ENCODE results near the gene HSD17B2.
"Not testable (repeated sequence)": the region's sequence is repeated elsewhere in the genome, so short reads cannot be mapped to it uniquely, and the experiment has no call there.

The HSD17B2 gene, protein sequence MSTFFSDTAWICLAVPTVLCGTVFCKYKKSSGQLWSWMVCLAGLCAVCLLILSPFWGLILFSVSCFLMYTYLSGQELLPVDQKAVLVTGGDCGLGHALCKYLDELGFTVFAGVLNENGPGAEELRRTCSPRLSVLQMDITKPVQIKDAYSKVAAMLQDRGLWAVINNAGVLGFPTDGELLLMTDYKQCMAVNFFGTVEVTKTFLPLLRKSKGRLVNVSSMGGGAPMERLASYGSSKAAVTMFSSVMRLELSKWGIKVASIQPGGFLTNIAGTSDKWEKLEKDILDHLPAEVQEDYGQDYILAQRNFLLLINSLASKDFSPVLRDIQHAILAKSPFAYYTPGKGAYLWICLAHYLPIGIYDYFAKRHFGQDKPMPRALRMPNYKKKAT

DNA sequence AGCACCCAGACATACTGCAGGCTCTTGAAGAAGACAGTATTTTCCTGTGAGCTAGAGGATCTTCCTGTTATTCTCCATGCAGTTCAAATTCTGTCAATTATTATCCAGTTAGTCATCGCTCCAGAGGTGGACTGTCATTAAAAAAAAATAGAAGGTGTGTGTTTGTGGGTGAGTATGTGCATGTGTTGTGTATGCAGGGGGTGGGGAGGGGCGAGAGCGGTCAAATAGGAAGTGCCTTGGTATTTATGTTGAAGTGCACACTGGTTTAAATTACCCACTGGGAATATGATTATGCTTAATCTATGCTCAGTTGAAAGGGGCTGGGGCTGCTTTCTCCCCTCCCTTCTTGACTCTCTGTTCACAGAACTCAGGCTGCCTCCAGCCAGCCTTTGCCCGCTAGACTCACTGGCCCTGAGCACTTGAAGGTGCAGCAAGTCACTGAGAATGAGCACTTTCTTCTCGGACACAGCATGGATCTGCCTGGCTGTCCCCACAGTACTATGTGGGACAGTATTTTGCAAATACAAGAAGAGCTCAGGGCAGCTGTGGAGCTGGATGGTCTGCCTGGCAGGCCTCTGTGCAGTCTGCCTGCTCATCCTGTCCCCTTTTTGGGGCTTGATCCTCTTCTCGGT lies at the start of gene HSD17B2:
TSS of gene HSD17B2 (plus strand) at position 273 of the 632 bp plus-strand sequence. CDS start at position 445, 172 bp downstream.
- peak; percentile 73 for DNase-seq (ENCODE audit: low spot score)

DNA sequence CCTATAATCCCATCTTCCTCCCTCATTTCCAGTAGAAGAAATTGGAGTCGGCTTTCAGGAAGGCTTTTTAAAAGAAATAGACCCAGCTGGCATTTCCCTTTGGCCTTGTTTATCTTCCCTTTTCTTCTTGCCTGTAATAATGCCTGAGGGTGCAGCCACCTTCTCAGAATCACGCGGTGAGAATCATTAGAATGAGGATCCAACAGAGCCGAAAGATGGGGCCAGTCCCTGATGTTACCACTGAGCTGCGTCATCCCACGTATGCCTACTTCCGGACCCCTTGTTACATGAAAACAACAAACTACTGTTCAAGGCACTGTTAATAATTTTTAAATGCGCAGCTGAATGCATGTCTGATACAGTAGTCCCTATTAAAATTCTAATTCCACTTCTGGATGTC lies 47.9 kb upstream of the HSD17B2 start:
- DNase-seq (ENCODE audit: low spot score) = no peak

DNA sequence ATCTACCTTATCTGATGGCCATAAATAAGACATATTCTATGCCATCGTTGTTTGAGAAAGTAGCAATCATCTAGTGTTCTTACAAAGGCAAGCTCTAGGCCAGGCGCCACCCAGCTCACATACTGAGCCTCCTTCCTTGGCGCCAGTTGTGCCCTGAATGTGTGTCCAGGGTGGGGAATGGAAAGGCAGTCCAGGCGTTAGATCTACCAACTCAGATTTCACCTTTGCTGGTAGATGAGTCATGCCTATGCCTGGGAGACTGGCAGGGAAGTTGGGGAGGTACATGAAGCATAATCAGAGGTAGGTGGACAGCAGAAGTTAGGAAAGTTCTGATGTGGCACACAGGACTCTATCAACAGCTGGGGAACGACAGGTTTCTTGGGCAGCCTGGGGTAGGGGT lies 47.3 kb upstream of the HSD17B2 start:
- DNase-seq (ENCODE audit: low spot score) = no peak

DNA sequence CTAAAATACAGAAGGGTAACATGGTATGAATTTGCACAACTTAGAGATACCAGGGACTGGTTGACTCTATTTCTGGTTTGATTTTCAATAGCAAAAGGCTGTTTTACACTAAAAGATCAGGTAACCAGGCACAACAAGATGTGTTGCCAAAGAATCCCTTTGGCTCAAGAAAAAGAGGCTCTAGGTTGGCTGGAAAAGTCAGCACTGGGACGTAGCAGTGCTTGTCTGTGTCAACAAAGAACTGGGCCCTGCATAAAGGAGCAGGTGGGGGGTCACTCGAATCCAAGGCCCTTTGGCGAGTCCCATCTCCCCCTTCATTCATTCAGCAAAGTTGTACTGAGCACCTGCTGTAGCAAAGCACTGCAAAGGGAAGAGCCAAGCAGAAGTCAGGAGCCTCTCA lies 42.2 kb upstream of the HSD17B2 start:
- DNase-seq (ENCODE audit: low spot score) = no peak

DNA sequence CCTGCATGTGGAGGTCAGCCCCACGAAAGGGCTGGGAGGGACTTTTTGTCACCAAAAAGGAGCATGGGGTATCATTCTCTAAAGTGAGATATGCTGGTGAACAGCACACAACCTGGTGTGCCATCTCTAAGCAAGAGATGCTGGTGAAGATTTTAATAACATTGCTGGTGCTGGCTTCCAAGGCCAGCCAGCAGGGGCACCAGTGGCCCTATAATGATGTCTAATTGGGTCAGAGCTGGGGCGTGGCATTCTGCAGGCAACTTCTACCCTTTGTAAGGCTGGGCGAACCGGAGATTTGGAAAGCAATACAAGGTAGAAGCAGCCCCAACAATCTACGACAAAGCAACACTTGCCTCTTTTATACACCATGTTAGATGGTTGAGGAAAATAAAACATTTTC lies 40.6 kb upstream of the HSD17B2 start:
- DNase-seq (ENCODE audit: low spot score) = no peak

DNA sequence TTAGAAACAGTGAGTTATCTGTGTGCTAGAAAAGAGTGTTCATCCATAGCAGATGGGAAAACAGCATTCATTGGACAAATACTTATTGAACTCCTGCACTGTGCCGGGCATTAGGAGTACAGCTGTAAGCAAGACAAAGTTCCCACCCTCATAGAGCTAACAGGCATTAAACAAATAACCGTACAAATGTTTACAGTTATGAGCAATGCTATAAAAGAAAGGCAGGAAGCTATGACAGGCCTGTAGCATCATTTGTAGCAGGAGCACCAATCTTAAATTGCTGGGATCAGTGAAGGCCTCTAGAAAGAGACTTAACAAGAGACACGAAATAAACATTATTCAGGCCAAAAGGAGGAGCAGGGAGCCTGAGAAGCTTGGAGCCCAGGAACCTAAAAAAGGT lies 39.4 kb upstream of the HSD17B2 start:
- peak; percentile 82 for DNase-seq (ENCODE audit: low spot score)

DNA sequence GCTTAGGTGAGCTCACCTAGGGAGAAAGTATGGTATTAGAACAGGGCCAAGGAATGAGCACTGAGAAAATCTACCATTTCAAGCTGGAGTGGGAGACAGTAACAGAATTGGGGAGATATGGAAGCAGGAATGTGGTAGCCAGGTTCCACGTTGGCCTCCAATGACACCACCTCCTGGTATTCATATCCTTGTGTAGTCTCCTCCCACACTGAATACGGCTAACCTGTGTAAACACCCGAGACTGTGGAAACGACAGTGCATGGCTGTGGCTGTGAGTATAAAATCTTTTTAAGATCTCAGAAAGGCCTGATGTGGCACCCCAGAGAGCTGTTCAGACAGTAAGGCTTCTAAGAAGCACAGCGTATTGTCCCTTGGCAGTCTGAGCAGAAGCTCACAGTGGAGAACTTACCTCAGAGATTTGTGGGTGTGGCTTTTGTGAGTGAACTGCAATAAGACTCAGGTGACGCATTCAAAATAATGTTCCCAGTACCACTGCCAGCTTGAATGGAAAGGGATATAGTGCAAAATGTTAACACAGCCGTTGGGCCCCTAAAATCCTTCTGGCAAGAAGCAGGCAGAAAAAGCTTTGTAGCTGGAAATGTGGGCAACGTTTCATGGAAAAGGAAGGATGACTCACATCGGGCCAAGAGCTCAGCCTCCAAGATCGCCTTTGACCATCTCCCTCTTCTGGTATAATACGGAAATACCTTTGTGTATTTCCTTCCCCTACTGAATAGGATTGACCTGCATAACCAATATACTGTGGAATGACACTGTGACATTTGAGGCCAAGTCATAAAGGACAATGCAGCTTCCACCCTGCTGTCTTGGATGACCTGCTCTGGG lies 38.2 kb upstream of the HSD17B2 start:
- peak; percentile 86 for DNase-seq (ENCODE audit: low spot score)

DNA sequence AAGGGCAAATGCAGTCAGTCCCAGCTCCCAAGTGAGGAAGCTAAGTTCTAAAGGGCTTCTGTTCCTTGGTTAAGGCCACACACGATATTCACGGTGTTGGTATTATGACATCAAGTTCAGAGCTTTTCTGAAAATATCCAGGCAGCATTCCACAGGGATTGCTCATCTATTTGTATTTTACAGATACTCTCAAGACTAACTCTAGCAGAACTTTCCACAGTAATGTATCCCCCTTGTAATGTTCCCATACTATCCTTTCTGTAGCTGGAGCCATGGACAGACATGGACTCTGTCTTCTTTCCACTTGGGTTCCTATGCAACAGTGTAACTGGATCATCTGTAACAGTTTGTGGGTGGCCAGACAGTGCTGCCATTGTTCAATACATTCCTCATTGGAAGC lies 37.3 kb upstream of the HSD17B2 start:
- DNase-seq (ENCODE audit: low spot score) = peak; percentile 51

DNA sequence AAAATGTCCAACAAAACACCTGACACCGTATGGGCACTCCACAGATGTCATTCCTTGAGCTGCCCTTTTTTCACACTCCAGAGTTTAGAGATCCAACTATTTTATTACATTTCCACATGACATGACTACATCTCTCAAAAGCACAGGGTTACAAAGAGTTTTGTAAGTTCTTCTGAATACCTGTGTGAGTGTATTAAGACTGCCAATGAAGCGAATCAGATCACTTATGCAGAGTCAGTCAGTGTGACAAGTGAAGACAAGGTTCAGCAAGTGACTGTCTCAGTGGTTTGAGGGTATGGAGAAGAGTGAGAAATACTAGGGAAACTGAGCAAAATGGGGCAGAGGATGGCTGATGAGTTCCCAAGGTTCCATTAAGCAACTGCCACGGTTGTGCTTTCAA lies 32.2 kb upstream of the HSD17B2 start:
- DNase-seq (ENCODE audit: low spot score) = no peak

DNA sequence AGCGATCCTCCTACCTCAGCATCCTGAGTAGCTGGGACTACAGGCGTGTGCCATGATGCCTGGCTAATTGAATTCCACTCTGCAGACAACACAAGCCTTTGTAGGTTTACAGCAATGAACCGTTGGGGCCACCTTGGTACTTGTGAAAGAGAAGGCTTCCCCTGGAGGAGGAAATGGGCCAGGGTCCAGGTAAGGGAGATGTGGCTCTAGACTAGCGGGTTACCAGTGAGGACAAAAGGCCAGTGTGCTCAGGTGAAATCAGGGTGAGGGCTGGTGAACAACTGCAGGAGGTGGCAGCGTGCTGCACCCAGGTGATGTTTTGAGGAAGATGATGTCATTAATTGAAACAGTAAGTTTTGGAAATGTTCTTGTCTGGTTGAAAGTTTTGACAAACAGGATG lies 30.5 kb upstream of the HSD17B2 start:
- DNase-seq (ENCODE audit: low spot score) = no peak

DNA sequence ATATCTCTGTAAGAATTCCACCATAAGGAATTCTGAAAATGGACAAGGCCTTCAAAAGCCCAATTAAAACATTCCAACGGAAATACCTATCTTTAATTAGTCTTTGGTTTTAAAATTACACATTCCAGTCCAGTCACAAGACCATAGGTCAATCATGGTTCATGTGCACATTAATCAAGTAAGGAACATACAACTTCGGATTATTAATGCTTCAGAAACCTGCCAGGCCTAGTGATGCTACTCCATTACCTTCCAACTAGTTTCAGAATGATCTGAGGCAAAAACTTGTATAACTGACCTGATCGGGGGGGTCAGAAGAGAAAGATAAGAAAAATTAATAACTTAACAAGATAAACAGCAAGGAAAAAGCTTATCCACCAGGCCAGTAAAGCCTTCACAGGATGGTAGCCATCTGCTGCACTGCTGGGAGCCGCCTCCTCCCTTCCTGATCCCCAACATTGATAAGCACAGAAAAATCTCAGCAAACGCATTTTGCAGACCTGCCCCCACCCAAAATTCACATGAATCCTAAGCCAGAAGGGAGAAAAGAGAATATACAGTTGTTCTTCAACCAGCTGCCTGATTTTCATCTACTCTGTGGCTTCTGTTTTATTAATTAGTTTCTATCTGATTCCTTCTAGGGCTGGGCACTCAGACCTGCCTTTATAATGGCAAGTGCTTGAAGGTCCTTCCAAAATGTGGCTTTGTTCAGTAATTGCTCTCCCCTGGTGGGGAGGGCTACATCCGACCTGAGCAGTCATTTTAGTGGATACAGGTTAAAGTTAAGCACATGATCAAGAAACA lies 29.8 kb upstream of the HSD17B2 start:
- DNase-seq (ENCODE audit: low spot score) = no peak

DNA sequence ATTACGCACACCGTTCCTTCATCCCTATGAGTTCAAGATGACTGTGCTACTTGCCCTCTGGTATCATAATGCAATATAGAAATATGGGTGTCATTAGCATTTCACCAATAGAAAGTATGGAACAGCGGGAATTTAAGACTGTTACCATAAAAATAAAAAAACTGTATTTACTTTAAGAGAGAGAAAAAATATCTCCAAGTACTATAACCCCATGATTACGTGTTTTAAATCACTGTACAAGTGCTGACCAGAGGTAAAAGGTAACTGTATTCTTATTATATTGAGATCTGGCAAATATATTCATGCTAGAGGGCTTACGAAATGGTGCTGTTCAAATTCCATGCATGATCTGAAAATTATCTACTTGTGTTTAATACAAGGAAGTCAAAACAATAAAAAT lies 29.0 kb upstream of the HSD17B2 start:
- DNase-seq (ENCODE audit: low spot score) = no peak

DNA sequence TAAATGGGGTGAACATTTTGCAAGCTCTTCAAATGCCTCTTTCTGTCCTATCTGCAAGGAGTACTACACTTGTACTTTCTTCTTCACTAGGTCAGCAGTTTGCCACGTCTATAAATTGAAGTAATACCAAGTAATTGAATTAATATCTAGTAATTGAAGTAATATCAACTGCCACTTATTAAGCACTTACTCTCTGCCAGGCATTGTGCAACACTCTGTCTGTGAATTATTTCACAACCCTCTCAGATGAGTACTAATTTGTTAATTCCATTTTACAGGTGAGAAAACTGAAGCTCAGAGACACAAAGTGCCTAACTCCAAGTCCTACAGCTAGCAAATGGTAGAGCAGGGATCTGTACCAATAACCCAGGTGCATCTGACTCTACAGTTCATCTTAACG lies 27.9 kb upstream of the HSD17B2 start:
- DNase-seq (ENCODE audit: low spot score) = no peak

DNA sequence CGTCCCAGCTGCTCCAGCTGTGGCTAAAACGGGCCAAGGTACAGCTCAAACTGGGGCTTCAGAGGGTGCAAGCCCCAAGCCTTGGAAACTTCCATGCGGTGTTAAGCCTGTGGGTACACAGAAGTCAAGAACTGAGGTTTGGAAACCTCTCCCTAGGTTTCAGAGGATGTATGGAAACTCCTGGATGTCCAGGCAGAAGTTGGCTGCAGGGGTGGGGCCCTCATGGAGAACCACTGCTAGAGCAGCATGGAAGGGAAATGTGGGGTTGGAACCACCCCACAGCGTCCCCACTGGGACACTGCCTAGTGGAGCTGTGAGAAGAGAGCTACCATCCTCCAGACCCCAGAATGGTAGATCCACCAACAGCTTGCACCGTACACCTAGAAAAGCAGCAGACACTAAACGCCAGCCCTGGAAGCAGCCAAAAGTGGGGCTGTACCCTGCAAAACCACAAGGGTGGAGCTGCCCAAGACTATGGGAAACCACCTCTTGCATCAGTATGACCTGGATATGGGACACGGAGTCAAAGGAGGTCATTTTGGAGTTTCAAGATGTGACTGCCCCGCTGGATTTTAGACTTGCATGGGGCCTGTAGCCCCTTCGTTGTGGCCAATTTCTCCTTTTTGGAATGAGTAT lies 26.0 kb upstream of the HSD17B2 start:
- no peak for DNase-seq (ENCODE audit: low spot score)

DNA sequence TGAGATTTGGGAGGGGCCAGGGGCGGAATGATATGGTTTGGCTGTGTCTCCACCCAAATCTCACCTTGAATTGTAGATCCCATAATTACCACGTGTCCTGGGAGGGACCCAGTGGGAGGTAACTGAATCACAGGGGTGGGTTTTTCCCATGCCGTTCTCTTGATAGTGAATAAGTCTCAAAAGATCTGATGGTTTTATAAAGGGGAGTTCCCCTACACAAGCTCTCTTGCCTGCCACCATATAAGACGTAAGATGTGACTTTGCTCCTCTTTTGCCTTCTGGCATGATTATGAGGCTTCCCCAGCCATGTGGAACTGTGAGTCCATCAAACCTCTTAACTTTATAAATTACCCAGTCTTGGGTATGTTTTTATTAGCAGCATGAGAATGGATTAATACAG lies 25.3 kb upstream of the HSD17B2 start:
- DNase-seq (ENCODE audit: low spot score) = not testable (repeated sequence)

DNA sequence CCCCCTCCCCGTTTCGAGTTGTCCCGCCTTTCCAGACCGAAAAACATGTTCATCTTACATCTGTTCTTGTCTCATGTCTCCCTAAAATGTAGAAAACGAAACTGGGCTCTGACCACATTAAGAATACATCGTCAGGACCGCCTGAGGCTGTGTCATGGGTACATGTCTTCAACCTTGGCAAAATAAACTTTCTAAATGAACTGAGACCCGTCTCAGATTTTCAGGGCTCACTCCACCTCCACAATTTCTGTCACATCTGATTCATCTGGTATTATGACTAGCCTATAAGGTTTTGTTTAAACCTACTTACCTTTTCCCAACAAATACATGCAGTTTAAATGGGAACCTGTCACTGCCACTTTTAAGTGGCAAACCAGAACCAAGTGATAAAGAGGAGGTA lies 24.4 kb upstream of the HSD17B2 start:
- DNase-seq (ENCODE audit: low spot score) = no peak

DNA sequence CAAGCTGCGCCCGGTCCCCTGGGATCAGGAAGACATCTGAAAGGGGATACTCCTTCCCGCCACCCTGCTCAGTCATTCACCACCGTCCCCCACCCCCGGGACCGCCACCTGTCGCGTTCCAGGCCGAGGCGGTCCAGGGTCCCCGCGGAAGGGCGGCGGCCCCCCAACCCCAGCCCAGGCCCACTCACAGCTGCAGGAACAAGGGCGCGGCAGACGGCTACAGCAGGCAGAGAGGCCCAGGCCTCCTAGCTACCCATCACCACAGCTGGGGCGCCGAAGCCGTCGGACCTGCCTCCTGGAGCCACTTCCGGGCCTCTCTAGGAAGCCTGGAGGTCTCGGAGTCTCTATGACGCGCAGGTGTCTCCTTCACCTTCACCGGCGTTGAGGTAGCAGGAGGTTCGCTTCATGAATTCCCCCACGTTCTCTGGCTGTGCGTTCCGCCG lies 23.8 kb upstream of the HSD17B2 start, which contains the start of gene SDR42E1:
TSS of gene SDR42E1 (minus strand) at position 272 of the 443 bp plus-strand sequence. CDS start 10,612 bp downstream, outside the sequence.
- DNase-seq (ENCODE audit: low spot score) = no peak

DNA sequence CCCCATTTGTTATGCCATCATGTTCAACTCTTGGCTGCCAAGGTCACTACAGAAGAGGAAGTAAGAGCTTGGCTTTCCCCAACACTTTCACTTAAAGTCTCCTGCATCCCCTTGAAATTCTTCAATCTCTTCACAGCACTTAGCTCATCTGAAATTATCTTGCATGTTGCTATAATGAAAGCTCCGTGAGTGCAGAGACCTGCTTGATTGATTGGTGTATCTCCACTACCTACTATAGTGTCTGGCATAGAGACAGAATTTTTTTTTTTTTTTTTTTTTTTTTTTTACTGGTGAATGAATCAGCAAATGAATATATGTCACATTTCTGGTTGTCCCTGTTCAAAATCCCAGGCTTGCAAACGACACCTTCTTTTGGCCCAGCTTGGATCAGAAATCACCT lies 21.9 kb upstream of the HSD17B2 start:
- DNase-seq (ENCODE audit: low spot score) = no peak

DNA sequence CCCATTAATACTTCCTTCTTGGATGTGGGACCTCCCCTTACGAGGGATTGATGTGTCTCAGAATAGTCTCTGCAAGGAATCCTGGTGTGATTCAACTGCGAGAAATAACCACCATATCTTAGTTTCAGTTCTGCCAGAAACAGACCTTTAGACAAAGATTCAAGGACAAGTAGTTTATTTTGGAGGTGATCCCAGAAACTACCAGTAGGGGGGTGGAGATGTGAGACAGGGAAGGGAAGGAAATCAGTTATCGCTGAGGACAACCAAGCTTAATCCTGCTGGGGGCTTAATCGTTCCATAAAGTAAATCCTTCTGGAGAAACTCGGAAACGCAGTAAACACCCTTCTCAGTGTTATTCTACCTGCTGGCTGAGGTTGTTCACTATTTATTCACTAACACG lies 18.8 kb upstream of the HSD17B2 start:
- DNase-seq (ENCODE audit: low spot score) = peak; percentile 16

DNA sequence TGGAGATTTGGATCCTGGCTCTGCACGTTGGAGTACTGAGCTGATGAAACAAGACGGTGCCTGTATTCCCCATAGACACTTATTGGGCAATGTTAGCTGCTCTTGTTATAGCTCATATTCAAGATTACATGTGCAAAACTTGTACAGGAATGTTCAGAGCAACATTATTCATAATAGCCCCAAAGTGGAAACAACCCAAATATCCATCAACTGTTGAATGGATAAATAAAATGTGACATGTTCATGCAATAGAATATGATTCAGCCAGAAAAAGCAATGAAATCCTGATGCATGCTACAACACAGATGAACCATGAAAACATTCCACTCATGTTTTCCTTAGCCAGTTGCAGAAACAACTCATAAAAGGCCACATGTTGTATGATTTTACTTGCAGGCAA lies 18.1 kb upstream of the HSD17B2 start:
- no peak for DNase-seq (ENCODE audit: low spot score)

DNA sequence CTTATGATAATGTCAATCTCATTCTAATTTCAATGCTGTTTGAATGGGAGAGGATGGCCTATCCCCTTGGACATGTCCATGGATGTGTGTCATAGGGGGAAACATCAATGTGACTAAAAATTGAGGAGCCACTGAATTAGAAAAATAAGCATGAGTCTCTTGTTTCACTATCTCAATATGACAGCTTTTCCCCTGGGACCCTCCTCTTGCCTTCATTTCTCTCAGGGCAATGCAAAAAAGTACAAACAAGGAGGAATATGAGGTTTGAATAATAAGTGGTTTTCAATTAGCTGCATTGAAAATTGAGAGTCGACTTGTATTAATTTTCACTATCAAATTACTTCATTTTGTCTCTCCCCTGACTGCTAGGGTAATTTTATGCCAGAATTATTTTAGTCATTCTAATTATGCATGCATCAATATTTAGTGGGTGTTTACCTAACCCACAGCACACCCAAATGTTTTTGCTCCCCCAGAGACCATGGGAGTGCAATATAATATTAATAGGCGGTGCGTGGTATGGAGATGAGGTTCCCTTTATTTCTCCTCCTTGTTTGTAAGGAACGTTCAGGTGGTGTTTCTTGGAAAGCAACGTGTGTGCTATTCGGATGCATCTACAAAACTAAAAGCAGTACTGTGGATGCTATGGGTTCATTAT lies 17.0 kb upstream of the HSD17B2 start:
- no peak for DNase-seq (ENCODE audit: low spot score)

Measured in kidney capillary endothelial cell (primary cell).